Activated CD8-positive, alpha-beta memory T cell treated with anti-CD3 and anti-CD28 coated beads, Interleukin-2, amount 50 U/mL, for 1 hour (primary cell): ENCODE results near the gene EFTUD2.
"Not testable (repeated sequence)": the region's sequence is repeated elsewhere in the genome, so short reads cannot be mapped to it uniquely, and the experiment has no call there.

ENCODE experiments used
- DNase-seq: peaks from one replicate; pipeline ENCODE4 v3.0.0-alpha.2; 2020; ENCODE audit errors: extremely low read depth

The EFTUD2 gene

DNA sequence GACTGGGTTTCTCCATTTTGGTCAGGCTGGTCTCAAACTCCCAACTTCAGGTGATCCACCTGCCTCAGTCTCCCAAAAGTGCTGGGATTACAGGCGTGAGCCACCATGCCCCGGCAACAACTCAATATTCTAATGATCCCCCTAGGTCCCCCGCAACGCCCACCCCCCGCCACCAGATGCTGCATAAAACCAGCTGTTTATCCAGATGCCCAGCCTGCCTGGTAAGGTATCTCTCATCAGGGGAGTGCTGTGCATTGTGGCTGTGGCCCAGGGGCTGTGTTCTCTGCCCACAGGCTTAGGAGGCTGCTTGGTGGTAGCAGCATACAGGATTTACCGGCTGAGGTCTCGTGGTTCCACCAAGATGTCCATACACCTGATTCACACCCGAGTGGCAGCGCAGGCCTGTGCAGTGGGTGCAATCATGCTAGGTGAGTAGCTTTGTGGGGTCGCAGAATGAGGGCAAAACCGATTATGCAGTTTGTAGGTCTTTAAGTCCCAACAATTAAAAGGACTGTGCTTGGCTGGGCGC, 50.2 kb downstream of the EFTUD2 start:
- DNase-seq = no peak

DNA sequence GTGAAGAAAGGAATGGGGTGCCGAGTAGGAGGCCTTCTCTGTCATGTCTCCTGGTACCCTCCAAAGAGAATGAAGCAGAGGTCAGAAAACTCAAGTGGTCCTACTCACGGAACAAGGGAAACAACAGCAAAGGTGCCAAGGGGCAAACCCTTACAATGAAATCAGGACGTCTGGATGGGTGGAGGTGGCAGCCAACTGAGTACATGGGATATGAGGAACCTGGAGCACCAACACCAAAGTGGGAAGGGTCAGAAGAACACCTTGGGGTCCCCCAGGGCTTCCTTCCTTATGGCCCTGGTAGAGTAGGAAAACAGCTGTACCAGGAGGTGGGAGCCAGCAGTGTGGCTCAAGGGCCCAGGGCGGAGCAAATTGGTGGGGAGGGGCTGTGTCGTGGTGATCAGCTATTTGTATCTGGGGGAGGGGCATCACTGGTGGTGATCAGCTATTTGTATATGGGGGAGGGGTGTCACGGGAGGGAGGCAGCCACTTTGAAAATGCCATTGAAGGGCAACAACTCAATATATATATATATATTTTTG, 50.9 kb downstream of the EFTUD2 start:
- DNase-seq = no peak

DNA sequence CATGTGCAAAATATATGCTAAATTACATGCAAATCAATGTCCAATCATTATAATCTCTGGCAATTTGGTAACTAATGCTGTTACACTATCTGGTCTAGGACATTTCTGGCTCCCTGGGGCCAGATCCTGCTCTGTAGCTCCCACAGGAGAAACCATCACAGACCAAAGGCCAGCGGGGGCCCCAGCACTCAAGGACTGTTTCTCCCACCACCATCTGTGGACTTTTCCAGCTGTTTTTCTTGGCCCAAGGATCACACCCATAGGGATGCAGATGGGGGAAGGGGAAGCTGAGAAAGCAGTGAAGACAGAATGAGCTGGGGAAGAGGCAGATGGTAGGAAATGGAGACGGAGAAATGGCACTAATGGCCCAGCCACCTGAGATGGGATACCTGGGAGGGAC, 51.7 kb downstream of the EFTUD2 start, which contains the start of gene HIGD1B:
HIGD1B (plus strand) TSS at position 298 of the 400 bp plus-strand sequence. CDS start 270 bp downstream, outside the sequence.
- no peak for DNase-seq

DNA sequence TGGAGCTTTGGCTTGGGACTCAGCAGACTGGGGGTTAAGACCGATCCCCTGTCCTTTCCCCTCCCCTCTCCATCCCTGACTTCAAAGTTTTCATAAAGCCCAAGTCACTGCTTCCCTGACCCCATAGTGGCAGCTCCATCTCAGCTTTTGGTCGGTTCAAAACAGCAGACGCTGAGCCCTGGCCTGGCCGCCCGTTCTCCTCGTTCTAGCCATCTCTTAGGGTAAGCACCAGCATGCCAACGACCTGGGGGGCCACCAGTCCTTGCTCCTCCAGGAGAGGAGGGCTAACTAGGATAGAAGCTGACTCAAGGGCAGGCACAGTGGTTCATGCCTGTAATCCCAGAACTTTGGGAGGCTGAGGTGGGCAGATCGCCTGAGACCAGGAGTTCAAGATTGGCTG, 53.0 kb downstream of the EFTUD2 start:
- DNase-seq = no peak

DNA sequence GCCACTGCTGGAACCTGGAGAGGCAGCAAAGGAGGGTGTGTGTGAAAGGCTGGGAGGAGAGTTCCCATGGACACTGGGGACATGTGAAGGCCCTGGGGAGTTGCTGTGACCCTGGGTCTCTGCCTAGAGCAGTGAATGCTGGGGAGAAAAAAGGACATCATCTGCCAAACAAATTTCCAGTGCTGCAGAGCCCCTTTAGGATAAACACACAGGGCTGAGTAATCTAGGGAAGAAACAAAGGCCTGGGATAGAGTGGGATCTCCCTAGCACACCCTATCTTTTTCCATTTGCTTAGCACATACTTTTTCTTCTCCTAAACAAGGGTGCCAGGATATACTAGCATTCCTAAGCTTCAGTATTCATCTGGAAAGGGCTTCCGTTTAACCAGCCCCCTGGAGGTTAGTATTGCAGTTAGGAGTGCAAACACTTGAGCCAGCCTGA, 54.8 kb downstream of the EFTUD2 start:
- no peak for DNase-seq

DNA sequence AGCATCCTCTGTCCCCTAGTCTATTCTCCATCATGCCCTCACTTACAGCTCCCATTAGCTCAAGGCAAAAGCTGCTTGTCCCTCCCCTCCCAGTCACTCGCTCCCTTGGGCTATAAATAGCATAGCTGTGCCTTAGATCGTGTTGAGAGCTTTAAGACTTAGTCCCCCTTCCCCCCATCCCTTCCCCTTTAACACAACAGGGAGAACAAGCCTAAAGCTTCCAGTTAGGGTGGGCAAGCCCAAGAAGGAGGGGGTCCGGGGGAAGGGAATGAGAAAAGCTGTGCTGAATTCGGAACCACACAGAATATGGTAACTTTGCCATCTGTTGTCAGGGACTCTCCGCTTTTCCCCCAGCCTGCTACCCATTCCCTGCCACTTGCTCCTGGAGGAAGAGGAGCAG, 56.5 kb downstream of the EFTUD2 start:
- no peak for DNase-seq

DNA sequence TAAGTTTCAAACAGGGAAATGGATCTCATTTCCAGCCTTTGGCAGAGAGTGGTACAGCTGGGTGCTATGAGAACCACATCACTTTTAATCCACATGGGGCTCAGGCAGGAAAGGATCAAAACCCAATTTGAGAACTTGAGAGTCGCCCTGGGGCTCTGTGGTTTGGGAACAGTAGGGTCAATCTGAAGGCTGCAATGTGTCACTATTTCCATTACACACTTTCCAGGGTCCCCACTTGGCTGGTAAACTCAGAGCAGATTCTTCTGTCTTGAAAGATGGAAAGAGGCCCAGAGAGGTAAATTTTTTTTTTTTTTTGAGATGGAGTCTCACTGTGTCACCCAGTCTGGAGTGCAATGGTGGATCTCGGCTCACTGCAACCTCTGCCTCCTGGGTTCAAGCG, 58.3 kb downstream of the EFTUD2 start:
- DNase-seq = no peak

DNA sequence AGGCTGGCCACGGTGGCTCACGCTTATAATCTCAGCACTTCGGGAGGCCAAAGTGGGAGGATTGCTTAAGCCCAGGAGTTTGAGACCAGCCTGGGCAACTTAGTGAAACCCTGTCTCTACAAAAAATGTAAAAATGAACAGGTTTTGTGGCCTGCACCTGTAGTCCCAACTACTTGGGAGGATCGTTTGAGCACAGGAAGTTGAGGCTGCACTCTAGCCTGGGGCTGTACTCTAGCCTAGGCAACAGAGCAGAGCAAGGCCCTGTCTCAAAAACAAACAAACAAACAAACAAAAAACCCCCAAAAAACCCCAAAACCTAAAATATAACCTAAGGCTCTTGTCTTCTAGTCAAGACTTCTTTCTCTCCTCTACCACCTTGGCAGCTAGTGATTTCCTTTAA, 59.0 kb downstream of the EFTUD2 start:
- DNase-seq = no peak

DNA sequence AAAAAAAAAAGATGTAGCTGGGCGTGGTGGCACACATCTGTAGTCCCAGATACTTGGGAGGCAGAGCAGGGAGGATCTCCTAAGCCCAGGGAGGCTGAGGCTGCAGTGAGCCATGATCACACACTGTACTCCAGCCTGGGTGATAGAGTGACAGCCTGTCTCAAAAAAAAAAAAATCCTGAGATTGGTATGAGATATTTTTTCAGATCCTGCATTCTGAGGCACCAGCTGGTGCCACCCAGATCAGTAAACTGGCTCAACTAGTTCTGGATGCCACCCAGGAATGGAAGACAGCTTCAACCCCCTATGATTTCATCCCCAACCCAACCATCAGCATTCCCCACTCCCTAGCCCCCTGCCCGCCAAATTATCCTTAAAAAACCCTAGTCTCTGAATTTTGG, 62.0 kb downstream of the EFTUD2 start:
- DNase-seq = no peak

DNA sequence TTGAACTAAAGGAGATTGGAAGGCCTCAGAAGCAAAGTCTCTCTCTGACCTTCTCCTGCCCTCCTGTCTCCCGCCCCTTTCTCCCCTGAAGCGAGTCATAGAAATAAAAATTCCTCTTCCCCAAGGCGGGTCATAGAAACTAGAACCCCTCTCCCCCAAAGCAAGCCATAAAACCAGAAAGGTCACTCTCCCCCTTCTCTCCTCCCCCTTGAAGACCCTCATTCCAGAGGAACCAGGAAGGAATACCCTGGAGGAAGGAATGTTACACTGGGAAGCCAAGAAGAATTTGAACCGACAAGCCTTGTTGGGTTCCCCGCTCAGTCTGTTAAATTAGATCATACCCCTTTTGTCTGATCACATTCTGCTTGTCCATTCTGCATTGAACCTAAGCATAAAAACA, 66.4 kb downstream of the EFTUD2 start:
- DNase-seq = no peak

DNA sequence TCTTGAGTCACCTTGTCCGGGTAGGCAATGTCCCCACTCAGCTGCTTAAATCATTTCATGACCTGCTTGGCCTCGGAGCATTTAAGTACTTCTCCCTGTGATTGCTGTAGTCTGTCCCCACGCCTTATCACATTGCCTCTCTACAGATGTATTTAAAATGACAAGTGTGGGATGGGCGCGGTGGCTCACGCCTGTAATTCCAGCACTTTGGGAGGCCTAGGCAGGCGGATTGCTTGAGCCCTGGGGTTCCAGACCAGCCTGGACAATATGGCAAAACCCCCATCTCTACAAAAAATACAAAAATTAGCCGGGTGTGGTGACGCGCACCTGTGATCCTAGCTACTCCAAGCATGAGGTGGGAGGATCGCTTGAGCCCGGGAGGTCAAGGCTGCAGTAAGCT, 67.9 kb downstream of the EFTUD2 start:
- no peak for DNase-seq

DNA sequence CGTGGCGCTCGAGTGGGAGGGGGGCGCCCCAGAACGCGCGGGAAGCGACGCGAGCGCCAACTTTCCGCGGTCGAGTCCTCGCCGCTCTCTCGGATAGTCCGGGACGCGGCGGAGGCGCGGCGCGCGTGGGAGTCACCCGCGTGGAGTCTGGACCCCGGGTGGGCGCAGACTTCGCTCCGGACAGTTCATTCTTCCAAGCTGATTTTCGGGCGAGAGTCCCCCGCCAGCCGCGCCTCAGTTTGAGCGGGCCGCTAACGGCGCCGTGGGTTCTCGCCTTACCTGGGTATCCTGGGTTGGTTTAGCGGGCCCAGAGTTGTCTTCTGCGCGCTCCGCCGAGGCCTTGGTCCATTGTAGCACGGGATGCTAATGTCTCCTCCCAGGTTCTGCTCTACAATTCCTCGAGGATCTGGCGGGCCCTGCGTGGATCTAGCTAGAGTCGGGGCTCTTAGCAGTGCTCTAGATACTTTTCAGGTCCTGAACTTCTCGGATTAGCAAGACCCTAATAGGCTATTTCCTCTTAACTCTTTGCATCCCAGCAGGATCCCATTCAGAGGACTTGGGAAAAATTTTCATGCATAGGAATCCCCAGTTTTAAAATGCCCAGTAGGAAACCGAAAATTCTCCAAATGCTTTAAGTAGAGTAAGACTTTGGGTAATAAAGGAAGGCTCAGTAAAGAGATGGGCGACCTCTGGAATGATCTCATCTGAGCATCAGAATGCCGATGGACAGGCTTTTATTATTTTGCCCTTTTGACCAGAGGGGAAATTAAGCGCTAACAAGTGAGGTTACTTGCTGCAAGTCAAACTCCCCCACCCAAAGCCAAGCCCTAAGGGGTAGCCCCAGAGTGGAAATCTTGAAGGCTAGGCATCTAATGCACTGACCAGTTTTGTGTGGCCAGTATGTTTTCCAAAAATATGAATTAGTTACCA, 68.6 kb downstream of the EFTUD2 start:
- DNase-seq = no peak

DNA sequence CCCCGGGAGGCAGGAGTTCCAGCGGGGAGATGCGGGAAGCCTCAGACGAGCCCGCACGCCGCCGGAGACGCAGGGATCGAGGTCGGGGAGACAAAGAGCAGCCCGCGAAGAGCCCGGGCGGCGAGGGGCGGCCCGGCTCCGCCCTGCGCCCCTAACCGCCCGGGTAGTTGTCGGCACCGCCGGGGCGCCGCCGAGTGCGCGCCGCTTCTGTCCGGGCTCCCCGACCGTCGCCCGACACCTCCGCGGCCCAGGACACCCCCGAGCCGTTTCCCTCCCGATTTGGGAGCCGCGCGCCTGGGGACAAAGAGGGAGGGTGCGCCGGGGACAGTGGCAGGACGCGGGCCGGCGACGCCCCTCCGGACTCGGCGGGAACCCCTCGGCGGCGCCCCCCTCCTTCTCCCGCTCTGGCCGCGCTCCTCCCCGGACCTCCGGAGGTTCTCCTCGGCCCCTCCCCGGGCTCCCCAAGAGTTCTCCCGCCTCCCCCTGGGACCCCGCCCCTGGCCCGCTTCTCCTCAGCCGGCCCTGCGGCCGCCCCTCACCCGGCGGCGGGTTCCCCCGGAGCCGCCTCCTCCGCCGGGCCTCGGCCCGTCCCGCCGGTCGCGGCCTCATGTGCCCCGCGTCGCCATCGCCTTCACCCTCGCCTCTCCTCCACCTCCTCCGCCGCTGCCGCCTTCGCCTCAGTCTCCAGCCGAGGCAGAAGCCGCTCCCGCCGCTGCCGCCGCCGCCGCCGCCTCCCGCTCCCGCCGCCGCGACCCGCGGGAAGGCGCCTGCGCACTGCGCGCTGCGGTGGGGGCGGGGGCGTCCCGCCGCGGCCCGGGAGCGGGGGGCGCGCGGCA, 69.5 kb downstream of the EFTUD2 start, which contains the start of gene GJC1:
GJC1 (minus strand) TSS at position 765 of the 836 bp plus-strand sequence. CDS start 24,470 bp downstream, outside the sequence.
- no peak for DNase-seq

DNA sequence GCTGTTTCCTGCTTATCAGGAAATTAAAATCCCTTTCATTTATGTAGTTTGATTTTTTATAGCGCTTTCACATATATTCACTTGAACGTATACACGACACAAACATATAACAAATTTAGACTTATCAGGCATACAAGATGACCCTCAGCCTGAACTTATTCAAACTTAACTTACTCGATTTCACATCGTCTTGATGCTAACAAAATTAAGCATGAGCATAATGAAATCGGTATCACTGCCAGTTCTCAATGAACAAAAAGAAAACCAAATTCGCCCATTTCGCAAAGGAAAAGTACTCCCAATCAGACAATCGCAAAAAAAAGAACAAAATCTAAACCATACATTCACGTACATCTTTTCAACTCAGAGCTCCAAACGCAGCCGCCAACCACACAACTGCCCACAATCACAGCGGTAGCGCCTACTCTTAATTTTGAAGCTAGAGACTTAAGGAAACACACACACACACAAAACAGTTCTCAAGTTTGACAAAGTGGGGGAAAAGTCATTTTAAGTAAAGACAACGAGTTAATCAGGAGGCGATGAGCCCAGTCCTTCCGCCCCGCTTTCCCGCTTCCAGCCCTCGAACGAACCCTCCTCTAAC, 70.2 kb downstream of the EFTUD2 start:
- no peak for DNase-seq

DNA sequence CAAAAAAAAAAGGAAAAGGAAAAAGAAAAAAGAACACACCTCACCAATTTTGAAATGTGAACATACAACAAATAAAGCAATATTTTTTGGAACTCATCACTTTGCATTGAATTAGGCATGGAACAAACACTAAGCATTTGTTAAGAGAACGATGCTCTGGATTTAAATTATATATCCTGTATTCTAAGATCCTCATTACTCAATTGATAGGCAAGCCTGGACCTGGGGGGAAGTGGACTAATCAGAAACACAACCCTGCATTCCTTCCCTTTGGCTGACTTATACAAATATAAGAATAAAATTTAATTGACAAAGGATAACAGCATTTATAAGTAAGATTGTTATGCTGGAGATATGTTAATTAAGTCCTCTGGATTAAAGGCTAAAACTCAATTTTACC, 71.4 kb downstream of the EFTUD2 start:
- no peak for DNase-seq

DNA sequence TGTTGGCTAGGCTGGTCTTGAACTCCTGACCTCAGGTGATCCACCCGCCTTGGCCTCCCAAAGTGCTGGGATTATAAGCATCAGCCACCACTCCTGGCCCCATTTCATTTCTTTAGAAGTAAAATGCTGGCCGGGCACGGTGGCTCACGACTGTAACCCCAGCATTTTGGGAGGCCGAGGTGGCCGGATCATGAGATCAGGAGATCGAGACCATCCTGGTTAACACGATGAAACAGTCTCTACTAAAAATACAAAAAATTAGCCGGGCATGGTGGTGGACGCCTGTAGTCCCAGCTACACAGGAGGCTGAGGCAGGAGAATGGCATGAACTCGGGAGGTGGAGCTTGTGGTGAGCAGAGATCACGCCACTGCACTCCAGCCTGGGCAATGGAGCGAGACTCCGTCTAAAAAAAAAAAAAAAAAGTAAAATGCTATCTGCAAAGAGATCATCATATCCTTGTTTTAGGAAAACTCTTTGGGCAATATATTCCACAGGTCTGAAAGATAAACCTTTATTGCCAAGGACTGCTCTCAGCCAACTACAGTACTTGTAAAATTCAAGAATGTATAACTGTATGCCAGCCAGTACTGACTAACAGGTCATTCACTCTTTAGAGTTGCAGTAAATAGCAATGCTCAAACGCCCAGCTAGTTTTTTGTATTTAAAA, 73.0 kb downstream of the EFTUD2 start:
- DNase-seq = no peak

DNA sequence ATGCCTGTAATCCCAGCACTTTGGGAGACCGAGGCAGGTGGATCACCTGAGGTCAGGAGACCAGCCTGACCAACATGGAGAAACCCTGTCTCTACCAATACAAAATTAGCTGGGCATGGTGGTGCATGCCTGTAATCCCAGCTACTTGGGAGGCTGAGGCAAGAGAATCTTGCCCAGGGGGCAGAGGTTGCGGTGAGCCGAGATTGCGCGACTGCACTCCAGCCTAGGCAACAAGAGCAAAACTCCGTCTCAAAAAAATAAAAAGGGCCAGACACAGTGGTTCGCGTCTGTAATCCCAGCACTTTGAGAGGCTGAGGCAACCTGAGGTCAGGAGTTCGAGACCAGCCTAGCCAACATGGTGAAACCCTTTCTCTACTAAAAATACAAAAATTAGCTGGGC, 74.0 kb downstream of the EFTUD2 start:
- not testable (repeated sequence) for DNase-seq

DNA sequence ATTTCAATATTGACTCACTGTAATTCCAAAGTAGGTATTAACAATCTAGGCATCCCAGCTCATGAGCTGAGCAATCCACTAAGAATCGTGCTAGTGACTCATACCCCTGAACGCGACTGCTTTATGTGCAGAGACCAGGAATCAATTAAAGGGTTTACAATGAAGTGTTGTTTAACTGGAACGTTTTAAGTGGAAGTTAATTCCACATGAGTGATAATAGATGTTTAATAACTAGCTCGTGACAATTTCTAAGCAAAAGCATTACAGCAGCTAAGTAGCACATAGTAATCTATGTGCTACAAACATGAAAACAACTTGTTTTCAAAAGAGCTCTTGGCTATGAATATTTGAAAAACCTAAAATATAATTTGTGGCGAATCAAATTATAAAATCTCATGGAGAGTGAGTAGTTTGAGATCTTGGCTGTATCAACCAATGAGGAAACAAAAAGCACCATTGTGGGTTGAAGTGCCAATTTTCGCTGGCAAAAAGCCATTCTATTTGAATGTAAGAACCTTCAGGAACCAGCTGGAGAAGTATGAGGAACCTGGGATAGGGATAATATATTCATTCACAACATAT, 78.5 kb downstream of the EFTUD2 start:
- DNase-seq = no peak

DNA sequence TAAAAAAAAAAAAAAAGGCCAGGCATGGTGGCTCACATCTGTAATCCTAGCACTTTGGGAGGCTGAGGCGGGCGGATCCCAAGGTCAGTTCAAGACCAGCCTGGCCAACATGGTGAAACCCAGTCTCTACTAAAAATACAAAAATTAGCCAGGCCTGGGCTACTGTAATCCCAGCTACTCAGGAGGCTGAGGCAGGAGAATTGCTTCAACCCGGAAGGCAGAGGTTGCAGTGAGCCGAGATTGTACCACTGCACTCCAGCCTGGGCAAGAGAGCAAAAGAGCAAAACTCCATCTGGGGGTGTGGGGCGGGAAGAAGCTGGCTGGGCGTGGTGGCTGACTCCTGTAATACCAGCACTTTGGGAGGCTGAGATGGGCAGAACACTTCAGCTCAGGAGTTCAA, 80.7 kb downstream of the EFTUD2 start:
- DNase-seq = not testable (repeated sequence)

DNA sequence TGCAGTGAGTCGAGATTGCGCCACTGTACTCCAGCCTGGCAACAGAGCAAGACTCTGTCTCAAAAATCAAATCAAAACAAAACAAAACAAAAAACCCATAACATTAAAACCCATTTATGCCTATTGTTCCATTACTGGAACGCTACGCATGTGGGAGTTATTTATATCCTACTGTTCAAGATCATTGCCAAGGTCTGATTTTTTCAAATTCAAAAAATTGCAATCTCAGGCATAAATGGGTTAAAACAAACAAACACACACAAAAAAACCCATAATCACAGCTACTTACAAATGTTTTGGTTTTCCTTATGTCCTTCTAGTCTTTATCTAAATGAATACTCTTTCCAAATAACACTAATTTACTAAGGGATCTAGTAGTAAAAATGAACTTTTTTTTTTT, 87.0 kb downstream of the EFTUD2 start:
- no peak for DNase-seq
